HG02885 (cell line): Measurements from ENCODE around the gene DIRAS1.
"Not testable (repeated sequence)": the region's sequence is repeated elsewhere in the genome, so short reads cannot be mapped to it uniquely, and the experiment has no call there.

ENCODE experiments used
- ATAC-seq: cut with Tn5 transposase; IDR thresholded peaks from one replicate; pipeline ENCODE4 v1.9.1; 2021; ENCODE audit warnings: mild to moderate bottlenecking; ENCODE audit not compliant: unreplicated experiment, poor library complexity

DIRAS1 gene

GRCh38 chr19:2686360-2686759, 34.8 kb downstream of the DIRAS1 start:
- ATAC-seq, result no peak

DNA sequence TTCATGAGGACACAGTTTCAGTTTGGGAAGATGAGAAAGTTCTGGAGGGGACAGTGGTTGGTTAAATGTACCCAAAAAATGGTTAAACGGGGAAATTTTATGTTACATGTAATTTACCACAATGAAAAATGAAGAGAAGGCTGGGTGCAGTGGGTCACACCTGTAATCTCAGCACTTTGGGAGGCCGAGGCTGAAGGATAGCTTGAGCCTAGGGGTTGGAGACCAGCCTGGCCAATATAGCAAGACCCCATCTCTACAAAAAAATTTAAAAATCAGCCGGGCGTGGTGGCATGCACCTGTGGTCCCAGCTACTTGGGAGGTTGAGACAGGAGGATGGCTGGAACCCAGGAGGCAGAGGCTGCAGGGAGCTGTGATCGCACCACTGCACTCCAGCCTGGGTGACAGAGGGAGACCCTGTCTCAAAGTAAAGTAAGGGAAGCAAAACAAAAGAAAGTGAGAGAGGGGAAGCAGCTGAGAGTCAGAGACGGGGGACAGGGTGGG, 35.9 kb downstream of the DIRAS1 start:
- ATAC-seq, result no peak

DNA sequence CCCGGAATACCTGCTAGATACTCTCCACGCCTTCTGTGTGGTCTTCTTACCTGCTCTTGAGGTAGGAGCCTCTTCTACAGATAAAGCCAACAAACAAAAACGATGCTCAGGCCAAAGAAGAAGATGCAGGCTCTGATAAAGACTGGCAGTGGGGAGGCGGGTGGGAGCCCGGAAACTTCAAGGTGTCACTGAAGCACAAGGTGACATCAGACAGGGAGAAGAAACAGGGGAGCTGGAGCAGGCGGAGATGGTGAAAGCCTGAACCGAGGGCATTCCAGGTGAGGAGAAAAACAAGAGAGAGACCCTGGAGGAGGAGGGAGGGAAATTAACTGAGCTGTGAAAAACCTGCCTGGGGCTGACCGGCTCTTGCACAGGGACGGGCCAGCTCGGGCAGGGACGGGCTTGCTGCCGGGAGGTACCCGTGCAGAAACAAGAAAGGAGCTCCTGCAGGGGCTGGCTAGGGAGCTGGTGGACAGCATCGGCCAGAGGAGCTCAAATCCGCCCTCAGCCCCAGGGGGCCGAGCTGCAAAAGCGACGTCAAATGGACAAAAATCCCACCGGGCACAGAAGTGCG, 37.7 kb downstream of the DIRAS1 start:
- ATAC-seq, result no peak

- ATAC-seq, result no peak
Observed at GRCh38 chr19:2680808-2681207, 40.4 kb downstream of the DIRAS1 start.

GRCh38 chr19:2679439-2679838, 41.7 kb downstream of the DIRAS1 start:
- ATAC-seq, result no peak

GRCh38 chr19:2678948-2679347, 42.2 kb downstream of the DIRAS1 start:
- not testable (repeated sequence) for ATAC-seq

GRCh38 chr19:2678044-2678671, 43.0 kb downstream of the DIRAS1 start:
- peak; percentile 70 for ATAC-seq

DNA sequence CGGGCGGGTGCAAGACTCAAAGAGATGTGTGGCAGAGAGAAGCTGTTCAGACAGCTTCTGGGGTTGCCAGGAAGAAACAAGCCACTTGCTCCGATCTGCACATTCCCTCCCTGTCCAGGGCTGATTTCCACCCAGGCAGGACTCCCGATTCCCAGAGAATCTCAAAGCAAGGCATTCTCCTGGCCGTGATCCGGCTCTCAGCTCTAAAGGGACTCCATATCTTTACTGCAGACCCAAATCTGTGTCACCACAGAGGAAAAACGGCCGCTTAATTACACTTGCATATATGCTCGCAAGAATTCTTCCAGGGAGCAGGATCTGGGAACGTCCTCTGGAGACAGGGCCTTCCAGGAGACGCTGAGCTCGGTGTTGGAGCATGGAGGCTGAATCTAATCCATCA, 44.3 kb downstream of the DIRAS1 start:
- no peak for ATAC-seq

GRCh38 chr19:2675892-2676291, 45.3 kb downstream of the DIRAS1 start:
- no peak for ATAC-seq

DNA sequence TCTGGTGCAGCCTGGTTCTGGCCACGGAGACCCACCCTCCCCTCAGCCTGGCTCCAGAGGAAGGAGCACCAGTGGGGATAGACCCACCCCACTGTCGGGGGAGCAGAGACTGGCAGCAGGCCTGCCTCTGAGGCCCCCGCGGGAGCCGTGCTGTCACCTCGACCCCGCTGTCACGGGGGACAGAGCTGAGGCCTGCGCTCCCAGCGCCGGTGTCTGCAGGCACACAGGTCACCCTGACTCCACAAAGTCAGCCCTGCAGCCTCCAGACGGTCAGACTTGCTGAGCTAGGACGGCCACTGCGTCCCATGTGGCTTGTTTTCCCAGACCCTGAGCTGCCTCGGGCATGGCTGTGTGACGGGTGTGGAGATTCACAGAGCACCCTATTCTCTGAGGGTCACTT, 51.0 kb downstream of the DIRAS1 start:
- ATAC-seq, result no peak

DNA sequence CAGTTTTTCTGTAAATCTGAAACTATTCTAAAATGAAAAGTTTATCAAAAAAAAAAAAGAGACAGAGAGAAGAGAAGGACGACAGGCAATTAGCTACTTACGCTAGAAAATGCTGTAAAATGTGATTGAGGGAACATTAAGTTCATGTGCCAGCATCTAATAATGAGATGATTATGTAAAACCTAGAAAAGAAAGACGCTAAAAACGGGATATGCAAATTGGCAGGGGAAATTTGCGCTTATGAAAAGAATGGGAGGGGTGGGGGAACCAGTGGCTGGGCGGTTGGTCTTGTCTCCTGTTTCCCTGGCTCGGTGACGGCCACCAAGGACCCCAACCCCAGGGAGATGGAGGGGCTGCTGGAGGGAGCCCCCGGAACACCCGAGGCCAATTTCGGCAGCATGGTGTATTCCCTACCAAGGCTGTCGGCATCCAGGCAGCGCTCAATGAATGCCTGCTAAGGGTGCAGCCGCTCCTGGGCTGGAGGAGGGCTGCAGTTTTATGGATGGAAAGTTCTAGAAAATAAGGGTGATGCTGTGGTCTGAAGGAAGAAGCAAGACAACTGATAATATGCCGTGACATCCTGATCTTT, 52.9 kb downstream of the DIRAS1 start:
- ATAC-seq, result no peak

DNA sequence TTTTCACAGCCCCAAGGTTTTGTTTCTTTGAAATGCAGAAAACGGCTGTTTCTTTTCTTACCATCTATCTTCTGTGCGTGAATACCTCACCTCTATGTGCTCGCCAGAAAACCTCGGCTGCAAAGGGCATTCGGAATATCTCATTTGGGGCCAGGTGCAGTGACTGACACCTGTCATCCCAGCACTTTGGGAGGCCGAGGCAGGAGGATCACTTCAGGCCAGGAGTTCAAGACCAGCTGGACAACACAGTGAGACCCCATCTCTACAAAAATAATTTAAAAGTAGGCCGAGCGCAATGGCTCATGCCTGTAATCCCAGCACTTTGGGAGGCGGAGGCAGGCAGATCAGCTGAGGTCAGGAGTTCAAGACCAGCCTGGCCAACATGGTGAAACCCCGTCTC, 53.8 kb downstream of the DIRAS1 start:
- not testable (repeated sequence) for ATAC-seq

DNA sequence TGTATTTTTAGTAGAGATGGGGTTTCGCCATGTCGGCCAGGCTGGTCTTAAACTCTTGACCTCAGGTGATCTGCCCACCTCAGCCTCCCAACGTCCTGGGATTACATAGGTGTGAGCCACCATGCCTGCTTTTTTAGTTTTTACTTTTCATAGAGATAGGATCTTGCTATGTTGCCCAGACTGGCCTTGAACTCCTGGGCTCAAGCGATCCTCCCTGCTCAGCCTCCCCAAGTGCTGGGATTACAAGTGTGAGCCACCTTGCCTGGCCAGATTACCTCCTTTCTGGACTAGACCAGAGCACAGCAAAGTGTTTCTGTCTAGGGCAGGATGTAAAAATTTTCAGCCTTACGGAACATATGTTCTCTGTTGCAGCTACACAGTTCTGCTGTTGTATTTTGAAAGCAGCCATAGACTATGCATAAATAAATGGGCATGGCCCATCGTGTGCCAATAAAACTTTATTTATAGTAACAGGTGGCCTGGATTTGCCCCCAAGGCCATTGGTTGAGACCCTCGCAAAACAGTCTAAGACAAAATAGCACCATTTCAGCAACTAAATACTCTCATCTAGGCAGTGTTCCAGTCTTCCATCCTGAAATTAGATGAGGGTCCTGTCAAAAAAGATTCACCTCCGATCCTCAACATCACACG, 54.7 kb downstream of the DIRAS1 start:
- no peak for ATAC-seq

DNA sequence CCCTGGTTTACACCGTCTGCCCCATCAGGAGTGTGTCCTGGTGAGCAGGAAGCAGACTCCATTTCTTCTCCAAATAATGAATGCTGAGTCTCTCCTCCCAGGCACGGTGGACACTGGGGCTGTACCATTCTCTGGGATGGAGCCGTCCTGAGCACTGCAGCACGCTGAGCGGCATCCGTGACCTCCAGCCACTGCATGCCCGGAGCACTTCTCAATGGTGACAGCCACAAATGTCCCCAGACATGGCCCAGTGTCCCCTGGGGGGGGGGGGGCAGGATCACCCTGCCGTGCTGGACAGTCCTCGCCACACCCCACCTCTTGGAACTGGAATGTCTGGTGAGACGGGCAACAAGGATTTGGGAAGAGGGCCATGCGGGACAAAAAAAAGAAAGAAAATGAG, 56.1 kb downstream of the DIRAS1 start:
- ATAC-seq, result no peak
